Activated T-helper 2 cell treated with anti-CD3 and anti-CD28 coated beads, Interferon-gamma antibody, Interleukin-2, Interleukin-4, amounts not matched to agents 10 μg/mL and 5 μg/mL and 100 μg/mL, durations not matched to agents 14 hours and 24 hours and 36 hours (primary cell): ENCODE data around the gene CEND1. TPM values are rescaled to one million over a fixed set of nuclear protein-coding genes. Genes with fewer than 3 reads are reported as not detected.

Experiments used
- DNase-seq: peaks from one replicate; pipeline ENCODE4 v3.0.0; 2021; ENCODE audit warnings: low spot score
- H3K27ac Mint-ChIP-seq: one replicate; pipeline ENCODE4 v1.8.0; 2021; ENCODE audit warnings: mixed read lengths
- H3K27me3 Mint-ChIP-seq: one replicate; pipeline ENCODE4 v1.8.0; 2021; ENCODE audit warnings: low read depth, mixed read lengths
- H3K36me3 Mint-ChIP-seq: one replicate; pipeline ENCODE4 v1.8.0; 2021; ENCODE audit warnings: low read depth, mixed read lengths
- H3K4me1 Mint-ChIP-seq: one replicate; pipeline ENCODE4 v1.8.0; 2021; ENCODE audit warnings: low read depth, mixed read lengths
- H3K4me3 Mint-ChIP-seq: one replicate; pipeline ENCODE4 v1.8.0; 2021; ENCODE audit warnings: low read depth, mild to moderate bottlenecking, moderate library complexity, mixed read lengths
- H3K9me3 Mint-ChIP-seq: one replicate; pipeline ENCODE4 v1.8.0; 2021; ENCODE audit warnings: mixed read lengths
- intact Hi-C: fragments of 100-400 bp; cut with micrococcal nuclease; formaldehyde crosslinking; loops from one replicate; pipeline ENCODE4 v1.15.1; 2023
- total RNA-seq: library from RNA; stranded (reverse); gene quantifications from 2 replicates; pipeline ENCODE4 v1.2.3, GENCODE V29; 2022

CEND1 gene
- total RNA-seq, 1 donor from 2014 or later = 2.2 TPM

- intact Hi-C loops = no loop called here
- H3K27ac Mint-ChIP-seq = no peak overlapping the region
- DNase-seq = no peak
- no peaks in the 10 kb centered on the region for H3K9me3 Mint-ChIP-seq
- H3K27me3 Mint-ChIP-seq = no peaks in the 10 kb centered on the region
- H3K36me3 Mint-ChIP-seq = peaks cover 32% of the 10 kb centered on the region
- H3K4me3 Mint-ChIP-seq = no peak overlapping the region
- H3K4me1 Mint-ChIP-seq = peaks cover 11% of the 10 kb centered on the region
These were observed 18.2 kb downstream of the CEND1 start for GRCh38 chr11:771617-772204.

GRCh38 chr11:770642-771616 is 19.0 kb downstream of the CEND1 start:
- H3K4me3 Mint-ChIP-seq = no peak overlapping the region
- no peak for DNase-seq
- peaks cover 34% of the 10 kb centered on the region for H3K36me3 Mint-ChIP-seq
- intact Hi-C loops = no loop called here
- no peaks in the 10 kb centered on the region for H3K9me3 Mint-ChIP-seq
- no peaks in the 10 kb centered on the region for H3K27me3 Mint-ChIP-seq
- H3K4me1 Mint-ChIP-seq = peaks cover 8% of the 10 kb centered on the region
- no peak overlapping the region for H3K27ac Mint-ChIP-seq

GRCh38 chr11:769887-770641 is 19.8 kb downstream of the CEND1 start:
- no peaks in the 10 kb centered on the region for H3K27me3 Mint-ChIP-seq
- H3K36me3 Mint-ChIP-seq = peaks cover 32% of the 10 kb centered on the region
- no peak overlapping the region for H3K4me3 Mint-ChIP-seq
- no peak for DNase-seq
- no peaks in the 10 kb centered on the region for H3K9me3 Mint-ChIP-seq
- intact Hi-C loops = no loop called here
- no peak overlapping the region for H3K27ac Mint-ChIP-seq
- H3K4me1 Mint-ChIP-seq = peaks cover 4% of the 10 kb centered on the region

GRCh38 chr11:767238-767637 is 22.7 kb downstream of the CEND1 start:
- H3K27ac Mint-ChIP-seq = no peak overlapping the region
- intact Hi-C loops = no loop called here
- DNase-seq = no peak
- no peaks in the 10 kb centered on the region for H3K9me3 Mint-ChIP-seq
- peaks cover 52% of the 10 kb centered on the region for H3K36me3 Mint-ChIP-seq
- no peaks in the 10 kb centered on the region for H3K27me3 Mint-ChIP-seq
- H3K4me3 Mint-ChIP-seq = no peak overlapping the region
- H3K4me1 Mint-ChIP-seq = peaks cover 4% of the 10 kb centered on the region

GRCh38 chr11:766936-767210 is 23.0 kb downstream of the CEND1 start:
- Mint-ChIP-seq H3K36me3 (peaks cover 54% of the 10 kb centered on the region), H3K9me3 (no peaks in the 10 kb centered on the region), H3K27ac (no peak overlapping the region), H3K4me1 (peaks cover 4% of the 10 kb centered on the region), H3K4me3 (no peak overlapping the region), H3K27me3 (no peaks in the 10 kb centered on the region)
- DNase-seq = no peak
- intact Hi-C loops = no loop called here

GRCh38 chr11:766106-766935 is 23.6 kb downstream of the CEND1 start:
- Mint-ChIP-seq H3K9me3 (no peaks in the 10 kb centered on the region), H3K27ac (no peak overlapping the region), H3K27me3 (no peaks in the 10 kb centered on the region), H3K4me3 (no peak overlapping the region), H3K4me1 (peaks cover 4% of the 10 kb centered on the region), H3K36me3 (peaks cover 59% of the 10 kb centered on the region)
- intact Hi-C loops = no loop called here
- DNase-seq = no peak

GRCh38 chr11:765802-766091 is 24.1 kb downstream of the CEND1 start:
- Mint-ChIP-seq H3K27me3 (no peaks in the 10 kb centered on the region), H3K36me3 (peaks cover 58% of the 10 kb centered on the region), H3K4me1 (peaks cover 4% of the 10 kb centered on the region), H3K4me3 (no peak overlapping the region), H3K27ac (no peak overlapping the region), H3K9me3 (no peaks in the 10 kb centered on the region)
- intact Hi-C loops = no loop called here
- DNase-seq = no peak

- intact Hi-C loops = no loop called here
- Mint-ChIP-seq H3K4me1 (peaks cover 5% of the 10 kb centered on the region), H3K27me3 (no peaks in the 10 kb centered on the region), H3K4me3 (no peak overlapping the region), H3K36me3 (peaks cover 58% of the 10 kb centered on the region), H3K27ac (no peak overlapping the region), H3K9me3 (no peaks in the 10 kb centered on the region)
- peak; percentile 40 for DNase-seq
These were observed 24.7 kb downstream of the CEND1 start for GRCh38 chr11:765025-765801.

- Mint-ChIP-seq H3K9me3 (no peaks in the 10 kb centered on the region), H3K4me3 (no peak overlapping the region), H3K27ac (no peak overlapping the region), H3K27me3 (no peaks in the 10 kb centered on the region), H3K4me1 (peaks cover 7% of the 10 kb centered on the region), H3K36me3 (peaks cover 59% of the 10 kb centered on the region)
- DNase-seq = no peak
- intact Hi-C loops = no loop called here
These were observed 25.4 kb downstream of the CEND1 start for GRCh38 chr11:764322-765024.

- intact Hi-C loops = no loop called here
- no peak overlapping the region for H3K27ac Mint-ChIP-seq
- peaks cover 57% of the 10 kb centered on the region for H3K36me3 Mint-ChIP-seq
These were observed 26.2 kb downstream of the CEND1 start for GRCh38 chr11:763549-764321.

GRCh38 chr11:763073-763463 is 26.8 kb downstream of the CEND1 start:
- intact Hi-C loops = no loop called here
- H3K9me3 Mint-ChIP-seq = no peaks in the 10 kb centered on the region
- peaks cover 7% of the 10 kb centered on the region for H3K4me1 Mint-ChIP-seq
- H3K36me3 Mint-ChIP-seq = peaks cover 61% of the 10 kb centered on the region
- no peak overlapping the region for H3K4me3 Mint-ChIP-seq
- no peak overlapping the region for H3K27ac Mint-ChIP-seq
- H3K27me3 Mint-ChIP-seq = no peaks in the 10 kb centered on the region
- no peak for DNase-seq

More at GRCh38 chr11:763549-764321, 26.2 kb downstream of the CEND1 start:
- peaks cover 7% of the 10 kb centered on the region for H3K4me1 Mint-ChIP-seq
- DNase-seq = no peak
- H3K4me3 Mint-ChIP-seq = no peak overlapping the region
- no peaks in the 10 kb centered on the region for H3K27me3 Mint-ChIP-seq
- no peaks in the 10 kb centered on the region for H3K9me3 Mint-ChIP-seq
